Type B pancreatic cell (in vitro differentiated cells): ENCODE data around the gene ZNF462. TPM values are rescaled to one million over a fixed set of nuclear protein-coding genes. Genes with fewer than 3 reads are reported as not detected.

Source experiments
- DNase-seq: peaks from one replicate; pipeline ENCODE4 v3.0.0; 2021; ENCODE audit warnings: mixed read lengths; ENCODE audit not compliant: unreplicated experiment; ENCODE audit errors: extremely low spot score
- H3K27ac Mint-ChIP-seq: 2 replicates; pipeline ENCODE4 v1.8.0; 2021; ENCODE audit warnings: mild to moderate bottlenecking, mixed read lengths
- H3K27me3 Mint-ChIP-seq: 2 replicates; pipeline ENCODE4 v1.8.0; 2021; ENCODE audit warnings: mixed read lengths
- H3K36me3 Mint-ChIP-seq: 2 replicates; pipeline ENCODE4 v1.8.0; 2021; ENCODE audit warnings: mixed read lengths
- H3K4me1 Mint-ChIP-seq: one replicate; pipeline ENCODE4 v1.8.0; 2021; ENCODE audit warnings: mixed read lengths; ENCODE audit not compliant: unreplicated experiment
- H3K4me3 Mint-ChIP-seq: 2 replicates; pipeline ENCODE4 v1.8.0; 2021; ENCODE audit warnings: mild to moderate bottlenecking, mixed read lengths
- H3K9me3 Mint-ChIP-seq: 2 replicates; pipeline ENCODE4 v1.8.0; 2021; ENCODE audit warnings: mixed read lengths
- total RNA-seq: library from RNA; stranded (reverse); gene quantifications from 2 replicates; pipeline ENCODE4 v1.2.1, GENCODE V29; 2021; ENCODE audit warnings: low replicate concordance
- TF ChIP-seq, protein P1 (sequence below): fragments of 200-600 bp; sonication (generic); conservative IDR thresholded peaks from 2 replicates; pipeline ENCODE4 v1.5.0; 2021; ENCODE audit warnings: antibody characterized with exemption, mild to moderate bottlenecking

Gene ZNF462
- total RNA-seq, 1 donor from 2014 or later = 124 TPM

DNA sequence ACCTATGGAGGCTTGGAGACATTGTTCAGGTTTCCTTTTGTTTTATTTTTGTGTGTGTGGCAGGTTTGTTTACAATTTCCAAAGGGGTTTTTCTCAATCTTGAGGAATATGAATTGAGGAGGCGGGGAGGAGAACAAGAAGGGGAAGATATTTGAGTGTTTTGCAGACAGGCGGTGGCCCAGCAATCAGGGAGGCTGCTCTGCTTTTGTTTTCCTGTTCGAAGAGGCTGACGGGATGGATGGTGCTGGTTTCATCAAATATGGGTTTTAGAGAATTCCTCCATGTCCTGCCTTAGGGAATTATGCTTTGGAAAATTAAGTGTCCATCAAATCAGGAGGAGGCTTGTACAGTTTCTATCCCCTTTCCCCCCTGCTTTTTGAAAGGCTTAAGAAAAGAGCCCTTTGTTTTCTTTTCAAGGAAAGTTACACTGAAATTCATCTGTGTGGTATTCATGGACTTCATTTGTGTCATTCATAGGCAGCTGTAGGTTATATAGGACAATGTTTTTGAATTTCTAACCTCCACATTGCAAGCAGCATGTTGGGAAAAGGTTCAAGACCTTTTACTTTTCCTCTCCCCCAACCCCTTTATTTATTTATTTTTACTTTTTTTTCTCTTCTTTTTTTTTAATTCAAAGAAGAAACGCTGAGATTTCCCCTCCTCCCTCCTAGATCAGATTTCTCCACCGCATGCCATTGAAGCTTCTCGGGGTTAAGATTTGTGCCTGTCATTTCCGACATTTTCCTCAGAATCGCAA lies 107.4 kb downstream of the ZNF462 start:
- Mint-ChIP-seq H3K4me1 (peaks cover 24% of the 10 kb centered on the region), H3K4me3 (peak overlapping the region; percentile 3), H3K27me3 (no peaks in the 10 kb centered on the region), H3K27ac (peak overlapping the region; percentile 65), H3K36me3 (peaks cover 50% of the 10 kb centered on the region), H3K9me3 (no peaks in the 10 kb centered on the region)
- no peak for DNase-seq
- TF ChIP-seq, protein P1, sequence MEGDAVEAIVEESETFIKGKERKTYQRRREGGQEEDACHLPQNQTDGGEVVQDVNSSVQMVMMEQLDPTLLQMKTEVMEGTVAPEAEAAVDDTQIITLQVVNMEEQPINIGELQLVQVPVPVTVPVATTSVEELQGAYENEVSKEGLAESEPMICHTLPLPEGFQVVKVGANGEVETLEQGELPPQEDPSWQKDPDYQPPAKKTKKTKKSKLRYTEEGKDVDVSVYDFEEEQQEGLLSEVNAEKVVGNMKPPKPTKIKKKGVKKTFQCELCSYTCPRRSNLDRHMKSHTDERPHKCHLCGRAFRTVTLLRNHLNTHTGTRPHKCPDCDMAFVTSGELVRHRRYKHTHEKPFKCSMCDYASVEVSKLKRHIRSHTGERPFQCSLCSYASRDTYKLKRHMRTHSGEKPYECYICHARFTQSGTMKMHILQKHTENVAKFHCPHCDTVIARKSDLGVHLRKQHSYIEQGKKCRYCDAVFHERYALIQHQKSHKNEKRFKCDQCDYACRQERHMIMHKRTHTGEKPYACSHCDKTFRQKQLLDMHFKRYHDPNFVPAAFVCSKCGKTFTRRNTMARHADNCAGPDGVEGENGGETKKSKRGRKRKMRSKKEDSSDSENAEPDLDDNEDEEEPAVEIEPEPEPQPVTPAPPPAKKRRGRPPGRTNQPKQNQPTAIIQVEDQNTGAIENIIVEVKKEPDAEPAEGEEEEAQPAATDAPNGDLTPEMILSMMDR = no peak

DNA sequence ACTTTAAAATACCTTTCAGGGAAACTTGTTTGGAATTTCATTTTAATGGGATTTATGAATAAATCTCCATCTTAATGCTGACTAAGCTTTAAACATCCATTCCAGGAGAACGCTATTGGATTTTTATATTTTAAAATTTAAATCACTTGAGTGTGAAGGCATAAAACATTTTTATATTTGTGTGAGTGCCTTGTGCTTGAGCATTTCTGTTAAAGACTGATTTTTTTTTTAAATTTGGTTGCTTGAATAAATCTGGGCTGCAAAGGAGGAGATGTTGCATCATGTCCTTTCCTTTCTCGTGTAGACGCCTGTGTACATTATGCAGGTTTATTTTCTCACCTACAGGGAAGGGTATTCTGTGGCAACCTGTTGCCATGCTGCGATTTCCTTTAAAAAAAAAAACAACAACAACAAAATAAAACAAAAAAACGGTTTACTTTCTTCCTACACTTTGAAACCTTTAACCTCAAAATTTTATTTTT lies 108.1 kb downstream of the ZNF462 start:
- no peak overlapping the region for H3K27ac Mint-ChIP-seq
- H3K4me1 Mint-ChIP-seq = peaks cover 24% of the 10 kb centered on the region
- H3K9me3 Mint-ChIP-seq = no peaks in the 10 kb centered on the region
- H3K27me3 Mint-ChIP-seq = no peaks in the 10 kb centered on the region
- peaks cover 55% of the 10 kb centered on the region for H3K36me3 Mint-ChIP-seq
- TF ChIP-seq, protein P1 = no peak
- DNase-seq = no peak
- no peak overlapping the region for H3K4me3 Mint-ChIP-seq

DNA sequence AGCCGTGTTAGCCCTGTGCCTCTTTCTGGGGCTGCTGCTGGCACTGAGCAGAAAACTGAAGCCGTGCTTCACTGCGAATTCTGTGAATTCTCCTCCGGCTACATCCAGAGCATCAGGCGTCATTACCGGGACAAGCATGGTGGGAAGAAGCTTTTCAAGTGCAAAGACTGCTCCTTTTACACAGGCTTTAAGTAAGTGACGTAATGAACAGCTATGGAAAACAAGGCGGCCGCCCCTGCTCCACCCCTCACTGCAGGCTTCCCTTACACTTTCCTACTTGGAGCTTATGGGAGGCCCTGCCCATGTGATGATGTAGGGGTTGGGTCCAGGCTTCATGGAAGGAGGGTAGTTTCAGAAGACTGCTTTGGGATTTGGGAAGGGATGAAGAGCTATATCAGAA lies 109.1 kb downstream of the ZNF462 start:
- Mint-ChIP-seq H3K4me1 (peaks cover 15% of the 10 kb centered on the region), H3K27me3 (no peaks in the 10 kb centered on the region), H3K9me3 (no peaks in the 10 kb centered on the region), H3K27ac (no peak overlapping the region), H3K36me3 (peaks cover 52% of the 10 kb centered on the region), H3K4me3 (no peak overlapping the region)
- DNase-seq = no peak
- TF ChIP-seq, protein P1 = no peak

DNA sequence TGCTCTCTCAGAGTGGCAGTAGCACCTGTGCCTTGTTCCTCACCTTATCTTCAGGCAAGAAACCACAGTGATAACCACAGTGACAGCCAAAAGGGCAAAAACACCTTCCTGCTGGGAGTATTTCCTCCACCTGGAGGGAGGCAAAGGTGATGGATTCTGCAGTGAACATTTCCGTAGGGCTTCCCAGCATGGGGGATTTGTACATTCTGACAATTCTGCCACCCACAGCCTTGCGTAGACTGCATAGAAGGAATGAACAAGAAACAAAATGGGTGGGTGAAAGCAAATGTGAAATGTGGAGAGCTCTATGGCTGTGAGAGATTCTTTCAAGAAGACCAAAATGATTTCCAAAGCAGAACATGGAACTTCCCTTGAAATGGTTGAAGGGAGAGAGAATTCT lies 111.4 kb downstream of the ZNF462 start:
- Mint-ChIP-seq H3K4me1 (peaks cover 12% of the 10 kb centered on the region), H3K9me3 (no peaks in the 10 kb centered on the region), H3K36me3 (peaks cover 69% of the 10 kb centered on the region), H3K27ac (no peak overlapping the region), H3K4me3 (no peak overlapping the region), H3K27me3 (no peaks in the 10 kb centered on the region)
- TF ChIP-seq, protein P1 = no peak
- no peak for DNase-seq

DNA sequence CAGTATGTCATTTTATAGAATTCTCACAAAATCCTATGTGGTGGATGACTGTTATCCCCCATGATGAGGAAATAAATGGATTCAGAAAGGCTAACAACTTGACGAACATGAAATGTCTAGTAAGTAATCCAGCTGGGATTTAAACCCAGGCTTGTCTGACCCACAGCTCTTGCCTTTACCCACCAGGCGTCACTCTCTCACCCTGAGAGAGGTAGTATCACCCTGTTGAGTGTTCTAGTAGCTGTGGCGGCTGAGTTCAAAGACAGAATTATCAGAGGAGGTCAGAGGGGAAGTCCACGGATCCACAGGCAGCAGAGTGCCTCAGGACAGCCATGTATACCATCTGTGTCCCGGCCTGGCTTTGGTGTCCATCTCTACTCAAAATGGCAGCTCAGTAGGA lies 113.8 kb downstream of the ZNF462 start:
- Mint-ChIP-seq H3K9me3 (no peaks in the 10 kb centered on the region), H3K4me3 (no peak overlapping the region), H3K27ac (no peak overlapping the region), H3K27me3 (no peaks in the 10 kb centered on the region), H3K4me1 (no peaks in the 10 kb centered on the region), H3K36me3 (peaks cover 79% of the 10 kb centered on the region)
- TF ChIP-seq, protein P1 = no peak
- no peak for DNase-seq
